ENCODE measurements around the gene DMRTB1.

The DMRTB1 gene

GRCh38 chr1:53502641-53503432 lies 43.6 kb downstream of the DMRTB1 start:
- no peak overlapping the region for H3K27ac Mint-ChIP-seq
- H3K36me3 Mint-ChIP-seq (ENCODE audit: low read depth) = no peaks in the 10 kb centered on the region
- H3K9me3 Mint-ChIP-seq = no peaks in the 10 kb centered on the region
- peaks cover 5% of the 10 kb centered on the region for H3K4me1 Mint-ChIP-seq (ENCODE audit: low read depth)
- no peaks in the 10 kb centered on the region for H3K27me3 Mint-ChIP-seq
- H3K4me3 Mint-ChIP-seq = no peak overlapping the region
- DNase-seq = no peak

GRCh38 chr1:53503433-53504217 lies 44.4 kb downstream of the DMRTB1 start:
- H3K9me3 Mint-ChIP-seq = no peaks in the 10 kb centered on the region
- DNase-seq = no peak
- no peaks in the 10 kb centered on the region for H3K27me3 Mint-ChIP-seq
- H3K27ac Mint-ChIP-seq = no peak overlapping the region
- H3K36me3 Mint-ChIP-seq (ENCODE audit: low read depth) = no peaks in the 10 kb centered on the region
- H3K4me3 Mint-ChIP-seq = no peak overlapping the region
- peaks cover 4% of the 10 kb centered on the region for H3K4me1 Mint-ChIP-seq (ENCODE audit: low read depth)

- no peak overlapping the region for H3K27ac Mint-ChIP-seq
- no peak for DNase-seq
- no peaks in the 10 kb centered on the region for H3K27me3 Mint-ChIP-seq
- H3K4me3 Mint-ChIP-seq = no peak overlapping the region
- H3K4me1 Mint-ChIP-seq (ENCODE audit: low read depth) = no peaks in the 10 kb centered on the region
- H3K9me3 Mint-ChIP-seq = no peaks in the 10 kb centered on the region
- no peaks in the 10 kb centered on the region for H3K36me3 Mint-ChIP-seq (ENCODE audit: low read depth)
Measured at GRCh38 chr1:53504901-53505300, 45.7 kb downstream of the DMRTB1 start.

DNA sequence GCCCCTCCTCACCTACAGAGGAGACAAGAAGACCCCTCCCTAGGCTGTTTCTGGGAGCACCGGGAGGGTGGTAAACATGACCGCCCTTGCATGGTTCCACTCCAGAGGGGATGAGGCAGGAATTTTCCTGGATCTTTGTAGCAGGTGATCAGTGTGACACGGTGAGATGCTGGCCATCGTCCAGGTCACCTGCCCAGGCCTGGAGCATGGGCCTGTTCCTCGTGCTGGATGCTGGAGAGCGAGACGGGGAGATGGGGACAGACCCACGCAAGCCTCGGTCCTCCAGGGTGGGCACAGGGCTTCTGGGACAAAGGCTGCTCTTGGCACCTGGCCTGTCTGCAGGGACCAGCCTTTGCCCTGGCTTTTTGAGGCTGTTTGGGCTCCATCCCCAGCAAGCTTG lies 46.2 kb downstream of the DMRTB1 start:
- H3K27ac Mint-ChIP-seq = no peak overlapping the region
- no peak overlapping the region for H3K4me3 Mint-ChIP-seq
- H3K27me3 Mint-ChIP-seq = no peaks in the 10 kb centered on the region
- DNase-seq = no peak
- H3K9me3 Mint-ChIP-seq = no peaks in the 10 kb centered on the region
- H3K36me3 Mint-ChIP-seq (ENCODE audit: low read depth) = no peaks in the 10 kb centered on the region
- no peaks in the 10 kb centered on the region for H3K4me1 Mint-ChIP-seq (ENCODE audit: low read depth)

DNA sequence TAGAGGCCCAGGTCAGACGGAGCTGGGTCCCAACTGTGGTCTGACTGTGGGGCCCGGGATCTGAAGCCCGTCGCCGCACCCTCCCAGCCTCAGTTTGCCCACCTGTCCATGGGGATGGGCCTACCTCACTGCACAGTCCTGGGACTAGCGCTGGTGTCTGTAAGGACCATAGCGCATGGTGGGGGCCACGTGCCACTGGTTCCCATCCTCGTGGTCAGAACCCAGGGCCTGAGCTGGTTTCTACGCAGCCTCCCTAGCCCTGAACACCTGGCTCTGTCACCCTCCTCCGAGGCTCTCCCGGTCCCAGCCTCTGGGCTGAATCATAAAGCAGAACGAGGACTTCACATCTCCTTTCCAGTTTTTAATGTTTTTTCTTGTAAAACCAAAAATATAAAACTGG lies 46.7 kb downstream of the DMRTB1 start:
- no peaks in the 10 kb centered on the region for H3K4me1 Mint-ChIP-seq (ENCODE audit: low read depth)

DNA sequence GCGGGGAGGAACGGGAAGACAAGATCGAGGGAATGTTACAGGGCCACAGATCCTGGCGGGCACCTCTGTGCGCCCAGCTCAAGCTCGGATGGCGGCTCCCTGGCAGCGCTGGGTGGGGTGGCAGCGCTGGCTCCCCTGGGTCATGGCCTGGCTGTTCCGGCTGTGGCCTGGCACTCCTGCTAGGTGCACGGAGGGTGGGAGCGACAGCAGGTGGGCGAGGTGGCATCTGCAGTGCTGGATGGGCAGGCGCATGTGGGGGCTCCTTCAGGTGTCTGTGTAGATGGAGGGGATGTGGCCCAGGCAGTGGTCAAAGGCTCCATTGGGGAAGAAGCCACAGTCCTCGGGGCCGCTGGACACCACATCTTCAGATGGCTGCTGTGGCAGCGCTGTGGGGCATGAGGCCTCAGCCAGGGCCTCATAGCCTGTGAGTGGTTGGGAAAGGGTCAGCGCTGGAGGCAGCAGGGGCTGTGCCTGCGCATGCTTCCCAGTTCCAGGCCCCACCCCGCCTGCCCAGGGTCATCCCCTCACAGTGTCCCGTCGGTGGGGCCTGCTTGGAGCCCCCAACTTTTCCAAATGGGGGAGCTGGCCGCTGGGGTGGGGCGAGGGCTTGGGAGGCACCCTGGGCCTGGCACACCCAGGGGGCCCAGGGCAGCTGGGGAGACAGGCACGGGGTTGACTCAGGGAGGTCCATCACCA lies 47.3 kb downstream of the DMRTB1 start:
- Mint-ChIP-seq H3K4me3 (no peak overlapping the region), H3K4me1 (ENCODE audit: low read depth) (no peaks in the 10 kb centered on the region), H3K27me3 (no peaks in the 10 kb centered on the region), H3K36me3 (ENCODE audit: low read depth) (no peaks in the 10 kb centered on the region), H3K9me3 (no peaks in the 10 kb centered on the region), H3K27ac (no peak overlapping the region)
- no peak for DNase-seq

More for the DNA sequence above, 46.7 kb downstream of the DMRTB1 start:
- Mint-ChIP-seq H3K9me3 (no peaks in the 10 kb centered on the region), H3K4me3 (no peak overlapping the region), H3K36me3 (ENCODE audit: low read depth) (no peaks in the 10 kb centered on the region), H3K27me3 (no peaks in the 10 kb centered on the region), H3K27ac (no peak overlapping the region)
- DNase-seq = no peak

DNA sequence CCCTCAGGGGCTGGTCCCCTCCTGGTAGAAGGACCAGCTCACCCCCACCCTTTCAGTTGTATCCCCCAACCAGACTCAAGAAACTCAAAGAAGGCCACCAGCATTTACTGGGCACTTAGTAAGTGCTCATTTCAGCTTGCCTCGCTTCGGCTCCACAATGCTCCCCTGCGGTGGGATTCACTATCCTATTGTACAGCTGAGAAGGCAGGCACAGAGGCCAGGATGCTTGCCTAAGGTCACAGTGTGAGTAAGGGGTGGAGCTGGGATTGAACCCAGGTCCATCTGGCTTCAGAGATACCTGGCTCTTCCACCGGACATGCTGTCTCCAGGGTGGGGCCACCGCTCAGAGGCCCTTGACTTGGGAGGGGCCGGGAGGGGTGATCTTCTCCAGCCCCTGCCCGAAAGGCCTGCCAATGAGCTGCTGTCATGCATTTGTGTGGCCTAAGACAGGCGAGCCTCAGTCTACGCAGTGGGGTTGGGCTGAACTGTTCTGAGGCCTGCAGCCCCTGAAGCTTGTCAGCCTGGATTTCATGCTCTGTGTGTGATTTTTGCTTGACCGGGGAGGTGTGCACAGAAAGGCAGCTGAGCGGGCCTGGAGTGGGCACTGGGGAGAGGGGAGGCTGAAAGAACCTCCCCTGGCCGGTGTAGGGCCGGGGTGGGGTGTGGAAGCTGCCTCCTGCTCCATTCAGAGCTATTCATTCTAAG lies 48.1 kb downstream of the DMRTB1 start:
- Mint-ChIP-seq H3K36me3 (ENCODE audit: low read depth) (no peaks in the 10 kb centered on the region), H3K4me1 (ENCODE audit: low read depth) (no peaks in the 10 kb centered on the region), H3K27me3 (no peaks in the 10 kb centered on the region), H3K9me3 (no peaks in the 10 kb centered on the region), H3K4me3 (no peak overlapping the region), H3K27ac (no peak overlapping the region)
- DNase-seq = no peak

GRCh38 chr1:53508056-53508990 lies 49.1 kb downstream of the DMRTB1 start:
- Mint-ChIP-seq H3K27me3 (no peaks in the 10 kb centered on the region), H3K4me3 (no peak overlapping the region), H3K27ac (no peak overlapping the region), H3K36me3 (ENCODE audit: low read depth) (no peaks in the 10 kb centered on the region), H3K9me3 (no peaks in the 10 kb centered on the region), H3K4me1 (ENCODE audit: low read depth) (no peaks in the 10 kb centered on the region)
- DNase-seq = no peak

GRCh38 chr1:53508991-53509666 lies 49.9 kb downstream of the DMRTB1 start:
- Mint-ChIP-seq H3K9me3 (no peaks in the 10 kb centered on the region), H3K27me3 (no peaks in the 10 kb centered on the region), H3K27ac (no peak overlapping the region), H3K4me1 (ENCODE audit: low read depth) (no peaks in the 10 kb centered on the region), H3K36me3 (ENCODE audit: low read depth) (no peaks in the 10 kb centered on the region), H3K4me3 (no peak overlapping the region)
- DNase-seq = no peak

DNA sequence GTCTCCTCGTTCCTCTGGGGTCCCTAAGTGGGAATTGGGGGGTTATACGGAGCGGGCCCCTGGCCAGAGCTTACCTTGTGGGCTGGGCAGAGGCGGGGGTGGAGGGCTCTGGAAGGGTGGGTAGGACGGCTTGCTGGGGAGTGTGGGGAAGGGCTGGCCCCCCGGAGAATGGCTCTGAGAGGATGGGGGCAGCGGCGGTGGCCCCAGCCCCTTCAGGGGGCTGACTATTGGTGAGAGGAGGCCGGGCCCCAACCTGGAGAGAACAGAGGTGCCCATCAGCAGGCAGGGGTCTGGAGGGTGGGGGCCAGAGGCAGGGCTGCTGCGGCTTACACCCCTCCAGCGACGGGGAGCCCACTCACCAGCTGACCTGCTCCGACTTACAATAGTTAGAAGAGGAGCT lies 50.6 kb downstream of the DMRTB1 start:
- Mint-ChIP-seq H3K4me1 (ENCODE audit: low read depth) (no peaks in the 10 kb centered on the region), H3K27ac (no peak overlapping the region), H3K9me3 (no peaks in the 10 kb centered on the region), H3K27me3 (no peaks in the 10 kb centered on the region), H3K36me3 (ENCODE audit: low read depth) (no peaks in the 10 kb centered on the region), H3K4me3 (no peak overlapping the region)
- DNase-seq = no peak

- Mint-ChIP-seq H3K4me3 (no peak overlapping the region), H3K36me3 (ENCODE audit: low read depth) (no peaks in the 10 kb centered on the region), H3K27me3 (no peaks in the 10 kb centered on the region), H3K27ac (no peak overlapping the region), H3K4me1 (ENCODE audit: low read depth) (no peaks in the 10 kb centered on the region), H3K9me3 (no peaks in the 10 kb centered on the region)
- no peak for DNase-seq
Measured at GRCh38 chr1:53510215-53510614, 51.0 kb downstream of the DMRTB1 start.

DNA sequence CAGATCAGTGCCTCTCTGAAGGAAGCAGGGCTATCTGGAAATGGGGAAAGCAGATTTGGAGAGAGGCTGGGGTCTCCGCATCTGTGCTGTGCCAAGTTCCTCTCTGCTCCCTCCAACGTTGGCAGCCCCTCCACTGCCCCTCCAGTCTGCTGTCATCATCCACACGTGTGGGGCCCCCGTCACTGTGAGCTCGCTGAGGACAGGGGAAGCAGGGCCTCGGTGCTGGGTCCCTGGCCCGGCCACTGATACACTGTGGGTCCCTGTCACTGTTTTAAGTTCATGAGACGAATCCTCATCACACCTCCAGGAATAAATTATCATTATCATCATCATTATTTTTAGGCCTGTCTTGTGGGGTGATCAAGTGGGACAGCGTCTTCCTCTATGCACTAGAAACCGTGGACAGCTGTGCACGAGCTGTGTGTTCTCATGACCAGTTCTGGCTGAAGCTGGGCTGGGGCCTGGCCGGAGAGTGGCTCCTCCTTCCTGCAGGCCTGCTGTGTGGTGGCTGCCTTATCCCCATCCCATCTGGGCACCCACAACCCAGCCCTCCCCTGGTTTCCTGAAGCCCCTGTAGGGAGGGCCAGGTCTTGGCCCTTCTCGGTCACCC lies 52.2 kb downstream of the DMRTB1 start:
- Mint-ChIP-seq H3K27me3 (no peaks in the 10 kb centered on the region), H3K4me3 (no peak overlapping the region), H3K4me1 (ENCODE audit: low read depth) (no peaks in the 10 kb centered on the region), H3K27ac (no peak overlapping the region), H3K9me3 (no peaks in the 10 kb centered on the region), H3K36me3 (ENCODE audit: low read depth) (no peaks in the 10 kb centered on the region)
- DNase-seq = no peak

All from activated T-cell treated with anti-CD3 and anti-CD28 coated beads, Interleukin-2, amount 50 U/mL, for 24 hours (primary cell).